Endothelial cell (in vitro differentiated cells): Measurements from ENCODE around the gene RTP5. TPM values are rescaled to one million over a fixed set of nuclear protein-coding genes. Genes with fewer than 3 reads are reported as not detected.

ENCODE experiments used
- DNase-seq: peaks from one replicate; pipeline ENCODE4 v3.0.0; 2021; ENCODE audit warnings: low spot score
- H3K27ac Mint-ChIP-seq: one replicate; pipeline ENCODE4 v1.8.0; 2021; ENCODE audit warnings: mixed read lengths, inconsistent platforms; ENCODE audit not compliant: unreplicated experiment
- H3K27me3 Mint-ChIP-seq: one replicate; pipeline ENCODE4 v1.8.0; 2021; ENCODE audit warnings: mild to moderate bottlenecking, moderate library complexity, mixed read lengths, inconsistent platforms; ENCODE audit not compliant: unreplicated experiment
- H3K36me3 Mint-ChIP-seq: one replicate; pipeline ENCODE4 v1.8.0; 2021; ENCODE audit warnings: mild to moderate bottlenecking, low read depth, mixed read lengths, inconsistent platforms; ENCODE audit not compliant: unreplicated experiment
- H3K4me1 Mint-ChIP-seq: one replicate; pipeline ENCODE4 v1.8.0; 2021; ENCODE audit warnings: mild to moderate bottlenecking, mixed read lengths, inconsistent platforms; ENCODE audit not compliant: unreplicated experiment
- H3K4me3 Mint-ChIP-seq: one replicate; pipeline ENCODE4 v1.8.0; 2021; ENCODE audit warnings: mild to moderate bottlenecking, mixed read lengths, inconsistent platforms; ENCODE audit not compliant: unreplicated experiment
- H3K9me3 Mint-ChIP-seq: one replicate; pipeline ENCODE4 v1.8.0; 2021; ENCODE audit warnings: mixed read lengths, inconsistent platforms; ENCODE audit not compliant: unreplicated experiment
- CTCF ChIP-seq: fragments of 200-600 bp; sonication (generic); IDR thresholded peaks from one replicate; pipeline ENCODE4 v1.5.0; 2021; ENCODE audit warnings: antibody characterized with exemption; ENCODE audit not compliant: unreplicated experiment
- total RNA-seq: library from RNA; stranded (reverse); fragmentation: NEBNext Ultra II Directional; extraction: Animal tissue kit (Norgen Biotek cat#: 25700); gene quantifications from one replicate; pipeline ENCODE4 v1.2.1, GENCODE V29; 2021; ENCODE audit not compliant: unreplicated experiment

RTP5 gene
- total RNA-seq, 1 donor from 2014 or later, result not detected

- Mint-ChIP-seq H3K27me3 (peaks cover 3% of the 10 kb centered on the region), H3K27ac (no peak overlapping the region), H3K4me3 (no peak overlapping the region), H3K36me3 (no peaks in the 10 kb centered on the region), H3K4me1 (no peaks in the 10 kb centered on the region), H3K9me3 (no peaks in the 10 kb centered on the region)
- no peak for DNase-seq
- TF ChIP-seq CTCF, result no peak
Measured at GRCh38 chr2:241849616-241850543, 19.6 kb upstream of the RTP5 start.

GRCh38 chr2:241850544-241851324 lies 18.8 kb upstream of the RTP5 start:
- H3K36me3 Mint-ChIP-seq, result no peaks in the 10 kb centered on the region

GRCh38 chr2:241851325-241852115 lies 18.0 kb upstream of the RTP5 start:
- Mint-ChIP-seq H3K27me3 (peaks cover 2% of the 10 kb centered on the region), H3K4me3 (no peak overlapping the region), H3K4me1 (no peaks in the 10 kb centered on the region), H3K9me3 (no peaks in the 10 kb centered on the region), H3K36me3 (no peaks in the 10 kb centered on the region), H3K27ac (no peak overlapping the region)
- TF ChIP-seq CTCF, result no peak
- DNase-seq, result no peak

More at GRCh38 chr2:241850544-241851324, 18.8 kb upstream of the RTP5 start:
- no peak overlapping the region for H3K4me3 Mint-ChIP-seq
- H3K9me3 Mint-ChIP-seq, result no peaks in the 10 kb centered on the region
- TF ChIP-seq CTCF, result no peak
- no peak for DNase-seq
- peaks cover 3% of the 10 kb centered on the region for H3K27me3 Mint-ChIP-seq
- H3K4me1 Mint-ChIP-seq, result no peaks in the 10 kb centered on the region
- H3K27ac Mint-ChIP-seq, result no peak overlapping the region

- Mint-ChIP-seq H3K36me3 (no peaks in the 10 kb centered on the region), H3K4me1 (no peaks in the 10 kb centered on the region), H3K27me3 (peaks cover 4% of the 10 kb centered on the region), H3K4me3 (no peak overlapping the region), H3K9me3 (no peaks in the 10 kb centered on the region), H3K27ac (no peak overlapping the region)
- no peak for DNase-seq
- TF ChIP-seq CTCF, result no peak
Measured at GRCh38 chr2:241852116-241852980, 17.2 kb upstream of the RTP5 start.
